Activated naive CD4-positive, alpha-beta T cell treated with anti-CD3 and anti-CD28 coated beads, Interleukin-2, amount 10 ng/mL, durations not matched to agents 5 hours and 36 hours (primary cell): ENCODE data around the gene OR2D3. TPM values are rescaled to one million over a fixed set of nuclear protein-coding genes. Genes with fewer than 3 reads are reported as not detected.

ENCODE experiments used
- total RNA-seq, 2 experiments: library from RNA; stranded (reverse); gene quantifications; one replicate each; pipeline ENCODE4 v1.2.3, GENCODE V29; 2021

OR2D3 gene
- total RNA-seq, result not detected

GRCh38 chr11:6920702-6921101, at the start of gene OR2D3:
Gene OR2D3 (plus strand): TSS chr11:6921002. CDS start chr11:6921002, 0 bp downstream.

GRCh38 chr11:6876325-6876724, 44.5 kb upstream of the OR2D3 start, which contains the start of gene OR10A4:
Gene OR10A4 (plus strand): TSS chr11:6876625. CDS start chr11:6876648, 23 bp downstream.

GRCh38 chr11:6892400-6892799, 28.4 kb upstream of the OR2D3 start, which contains the start of gene OR2D2:
Gene OR2D2 (minus strand): TSS chr11:6892500. CDS start chr11:6892500, 0 bp downstream.

GRCh38 chr11:6926208-6927029, 5.6 kb downstream of the OR2D3 start, which contains the start of gene ZNF215:
Gene ZNF215 (plus strand): TSS chr11:6926426. CDS start chr11:6932273, 5,847 bp downstream.

Other genes starting within 250 kb of the OR2D3 start
- 10 to 100 TPM; 36.1 to 38.8 TPM for gene MRPL17, start 237.7 kb upstream of the OR2D3 start, total RNA-seq
- not detected for gene OR2AG2, start 149.0 kb upstream of the OR2D3 start, total RNA-seq
- not detected for gene OR2AG1, start 138.0 kb upstream of the OR2D3 start, total RNA-seq
- not detected for gene OR6A2, start 121.3 kb upstream of the OR2D3 start, total RNA-seq
- not detected for gene OR10A5, start 75.3 kb upstream of the OR2D3 start, total RNA-seq
- not detected for gene OR10A2, start 57.9 kb upstream of the OR2D3 start, total RNA-seq
- not detected for gene OR10A4, start 44.4 kb upstream of the OR2D3 start, total RNA-seq
- gene OR2D2, start 28.5 kb upstream of the OR2D3 start, total RNA-seq, result not detected
- under 1 TPM; 0.63 to 0.91 TPM for gene ZNF215, start 5.4 kb downstream of the OR2D3 start, total RNA-seq
- gene ZNF214, start 99.3 kb downstream of the OR2D3 start, total RNA-seq, result not detected
- under 1 TPM in 1 of 2 experiments, not detected in 1; 0.05 TPM for gene NLRP14, start 99.5 kb downstream of the OR2D3 start, total RNA-seq
- not detected for gene RBMXL2, start 168.0 kb downstream of the OR2D3 start, total RNA-seq